H1 (cell line): ENCODE measurements around the gene FARSB. TPM values are rescaled to one million over a fixed set of nuclear protein-coding genes. Genes with fewer than 3 reads are reported as not detected.

ENCODE experiments used
- ATF2 ChIP-seq: IDR thresholded peaks from 2 replicates; pipeline ENCODE4 v1.6.1; 2012; ENCODE audit warnings: low read length, inconsistent platforms
- BCL11A ChIP-seq, 2 experiments: IDR thresholded peaks; one replicate each; pipeline ENCODE4 v1.6.1; 2011; ENCODE audit warnings: low read depth in 2 of 2, low read length in 2 of 2, mild to moderate bottlenecking in 2 of 2
- BRCA1 ChIP-seq: IDR thresholded peaks from 2 replicates; pipeline ENCODE4 v1.6.1; 2012; ENCODE audit warnings: low read depth, low read length, improper control_type of control experiment
- CHD1 ChIP-seq: IDR thresholded peaks from 2 replicates; pipeline ENCODE4 v1.6.1; 2012; ENCODE audit warnings: low read depth, low read length, improper control_type of control experiment
- CTBP2 ChIP-seq: IDR thresholded peaks from 2 replicates; pipeline ENCODE4 v1.7.0; 2011; ENCODE audit warnings: borderline replicate concordance, mild to moderate bottlenecking, moderate library complexity, mixed read lengths, low read length; ENCODE audit not compliant: insufficient read depth, insufficient read length
- E2F6 ChIP-seq: IDR thresholded peaks from 2 replicates; pipeline ENCODE4 v1.6.1; 2012; ENCODE audit warnings: inconsistent platforms
- HDAC2 ChIP-seq, 2 experiments: fragments of 300-600 bp in 1 of 2; sonication (generic) in 1 of 2; IDR thresholded peaks; 2 replicates each; pipeline ENCODE4 v1.6.1; 2011 to 2012; ENCODE audit warnings: low read depth in 2 of 2, low read length in 2 of 2, mild to moderate bottlenecking in 2 of 2, moderate library complexity in 2 of 2, borderline replicate concordance in 1 of 2, inconsistent platforms in 1 of 2
- JUND ChIP-seq: IDR thresholded peaks from 2 replicates; pipeline ENCODE4 v1.6.1; 2011; ENCODE audit warnings: mild to moderate bottlenecking, improper control_type of control experiment, low read length
- KDM1A ChIP-seq: fragments of 200-600, 300-600 bp; sonication (generic); IDR thresholded peaks from 2 replicates; pipeline ENCODE4 v1.7.1; 2016; ENCODE audit warnings: mild to moderate bottlenecking, low read length, borderline replicate concordance
- KDM5A ChIP-seq: fragments of 200-600 bp; IDR thresholded peaks from 2 replicates; pipeline ENCODE4 v1.7.1; 2012; ENCODE audit warnings: mild to moderate bottlenecking, low read length, inconsistent platforms, mixed read lengths
- POU5F1 ChIP-seq: IDR thresholded peaks from 2 replicates; pipeline ENCODE4 v1.6.1; 2011; ENCODE audit warnings: low read depth, mild to moderate bottlenecking, low read length, moderate library complexity
- SIN3A ChIP-seq, 2 experiments: IDR thresholded peaks in 1 of 2; conservative IDR thresholded peaks in 1 of 2; 2 replicates each; pipeline ENCODE4 v1.6.1; 2011 to 2012; ENCODE audit warnings: low read length in 2 of 2, improper control_type of control experiment in 1 of 2, low read depth in 1 of 2, mild to moderate bottlenecking in 1 of 2
- SIX5 ChIP-seq: IDR thresholded peaks from 2 replicates; pipeline ENCODE4 v1.6.1; 2011; ENCODE audit warnings: mild to moderate bottlenecking, low read depth, low read length
- TAF1 ChIP-seq: IDR thresholded peaks from 2 replicates; pipeline ENCODE4 v1.6.1; 2011; ENCODE audit warnings: mild to moderate bottlenecking, low read depth, low read length
- TBP ChIP-seq: IDR thresholded peaks from 2 replicates; pipeline ENCODE4 v1.6.1; 2011; ENCODE audit warnings: low read depth, low read length, improper control_type of control experiment
- TCF12 ChIP-seq: IDR thresholded peaks from 2 replicates; pipeline ENCODE4 v1.6.1; 2011; ENCODE audit warnings: low read depth, mild to moderate bottlenecking, low read length
- ZNF274 ChIP-seq: IDR thresholded peaks from 2 replicates; pipeline ENCODE4 v1.7.0; 2012; ENCODE audit warnings: low read length, borderline replicate concordance; ENCODE audit errors: extremely low read depth
- polyA plus RNA-seq, 7 experiments: library from polyadenylated mRNA; depleted of rRNA in 3 of 7; stranded (reverse) in 5 of 7; unstranded in 2 of 7; fragments of >200 nt in 5 of 7; fragments of 200-250 nt in 2 of 7; gene quantifications; 1 replicate in 5 of 7; 2 replicates in 1 of 7; 4 replicates in 1 of 7; pipeline versions ENCODE4 v1.2.1 to v1.2.3, GENCODE V29; 2011 to 2013; ENCODE audit warnings: missing spikeins in 2 of 7, mixed read lengths in 2 of 7
- total RNA-seq: library from RNA; stranded (reverse); fragmentation: NEBNext Ultra II Directional; extraction: Animal tissue kit (Norgen Biotek cat#: 25700); gene quantifications from 2 replicates; pipeline ENCODE4 v1.2.1, GENCODE V29; 2021
- TF ChIP-seq, protein P1 (sequence below), 3 experiments: IDR thresholded peaks; 1 replicate in 2 of 3; 2 replicates in 1 of 3; pipeline versions ENCODE4 v1.5.1 to v1.6.1; 2011; ENCODE audit warnings: low read length in 3 of 3, mild to moderate bottlenecking in 3 of 3, inconsistent platforms in 2 of 3, low read depth in 1 of 3, moderate library complexity in 1 of 3; ENCODE audit not compliant: insufficient read depth in 1 of 3; ENCODE audit errors: control extremely low read depth in 1 of 3

Gene FARSB
- total and polyA plus RNA-seq, 2 of the 8 experiments (the other 6 are each of a cell fraction or from before 2014, with no cell fraction given): 21.0 to 37.9 TPM

DNA sequence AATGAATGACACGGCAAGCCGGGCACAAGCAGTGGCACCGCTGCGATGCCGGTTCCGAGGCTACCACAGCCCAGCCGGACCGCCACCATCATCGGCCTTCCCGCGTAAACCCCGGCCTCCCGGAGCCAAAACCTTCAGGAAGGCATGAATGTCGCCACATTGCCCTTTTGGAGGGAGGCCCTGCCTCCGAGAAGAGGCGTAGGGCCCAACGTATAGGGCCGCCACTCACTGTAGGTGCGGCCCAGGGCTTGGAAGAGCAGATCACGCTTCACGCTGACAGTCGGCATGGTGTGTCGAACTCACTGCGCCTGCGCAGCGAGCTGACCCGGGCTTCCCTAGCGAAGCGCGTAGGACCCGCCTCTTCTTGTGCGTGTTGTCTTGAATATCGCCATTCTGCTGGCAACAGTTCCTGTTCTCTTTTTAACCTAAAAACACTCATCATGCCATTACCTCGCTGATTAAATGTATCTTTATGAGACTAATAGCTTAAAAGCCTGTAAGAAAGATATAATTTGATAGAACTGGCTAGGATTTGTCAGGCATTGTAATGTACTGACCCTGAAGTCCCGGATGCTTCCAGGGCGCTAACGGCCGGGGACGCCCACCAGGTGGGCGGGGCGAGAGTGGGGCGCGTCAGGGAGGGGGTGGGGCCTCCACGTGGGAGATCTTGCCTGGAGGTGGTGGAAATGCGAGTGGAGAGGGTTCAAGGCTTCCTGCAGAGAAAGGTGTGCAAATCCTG is at the start of gene FARSB (continued):
- TF ChIP-seq BRCA1 (no peak), POU5F1 (no peak), KDM1A (no peak), ATF2 (no peak), SIX5 (no peak), KDM5A (no peak), ZNF274 (no peak), BCL11A (IDR thresholded peaks at IDR 0.05; ENCODE audit: low read depth in 2 of 2, low read length in 2 of 2) (no peak), TBP (peak; percentile 82), E2F6 (peak; percentile 68), SIN3A (conservative IDR thresholded peaks at IDR 0.05 in 1 of 2, IDR thresholded peaks at IDR 0.05 in 1 of 2; ENCODE audit: low read depth in 1 of 2, low read length in 2 of 2) (peak; percentile 83 to 96), TCF12 (no peak), CHD1 (no peak), HDAC2 (IDR thresholded peaks at IDR 0.05; ENCODE audit: borderline replicate concordance in 1 of 2, low read depth in 2 of 2, low read length in 2 of 2) (peak; percentile 56 to 91; a peak in 1 of 4 replicates), JUND (no peak), CTBP2 (no peak), TAF1 (peak; percentile 73)
- TF ChIP-seq, protein P1, sequence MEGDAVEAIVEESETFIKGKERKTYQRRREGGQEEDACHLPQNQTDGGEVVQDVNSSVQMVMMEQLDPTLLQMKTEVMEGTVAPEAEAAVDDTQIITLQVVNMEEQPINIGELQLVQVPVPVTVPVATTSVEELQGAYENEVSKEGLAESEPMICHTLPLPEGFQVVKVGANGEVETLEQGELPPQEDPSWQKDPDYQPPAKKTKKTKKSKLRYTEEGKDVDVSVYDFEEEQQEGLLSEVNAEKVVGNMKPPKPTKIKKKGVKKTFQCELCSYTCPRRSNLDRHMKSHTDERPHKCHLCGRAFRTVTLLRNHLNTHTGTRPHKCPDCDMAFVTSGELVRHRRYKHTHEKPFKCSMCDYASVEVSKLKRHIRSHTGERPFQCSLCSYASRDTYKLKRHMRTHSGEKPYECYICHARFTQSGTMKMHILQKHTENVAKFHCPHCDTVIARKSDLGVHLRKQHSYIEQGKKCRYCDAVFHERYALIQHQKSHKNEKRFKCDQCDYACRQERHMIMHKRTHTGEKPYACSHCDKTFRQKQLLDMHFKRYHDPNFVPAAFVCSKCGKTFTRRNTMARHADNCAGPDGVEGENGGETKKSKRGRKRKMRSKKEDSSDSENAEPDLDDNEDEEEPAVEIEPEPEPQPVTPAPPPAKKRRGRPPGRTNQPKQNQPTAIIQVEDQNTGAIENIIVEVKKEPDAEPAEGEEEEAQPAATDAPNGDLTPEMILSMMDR (IDR thresholded peaks at IDR 0.05; ENCODE audit: control extremely low read depth in 1 of 3, insufficient read depth in 1 of 3, low read depth in 1 of 3, low read length in 3 of 3): no peak
